ENCODE data around the gene DCBLD2. TPM values are rescaled to one million over a fixed set of nuclear protein-coding genes. Genes with fewer than 3 reads are reported as not detected.

Gene DCBLD2
- total and polyA plus RNA-seq, 2 of the 4 experiments (the other 2 are of a cell fraction): 121 to 196 TPM

GRCh38 chr3:98824256-98824655 is 77.2 kb downstream of the DCBLD2 start:
- no peak overlapping the region for H3K18ac ChIP-seq (ENCODE audit: low read depth, low read length)
- no peak for ATAC-seq (ENCODE audit: low read depth)
- intact Hi-C loops (cut with micrococcal nuclease): no loop called here
- H4K91ac ChIP-seq (ENCODE audit: insufficient read depth, low read depth, low read length): no peak overlapping the region
- DNase-seq: no peak
- H4K20me1 ChIP-seq (ENCODE audit: insufficient read depth, low read length): peaks cover 3% of the 10 kb centered on the region; the same call in 1 of the 2 replicates
- H2BK20ac ChIP-seq (ENCODE audit: low read depth, low read length): no peak overlapping the region
- H3K27ac ChIP-seq (ENCODE audit: insufficient read depth, low read length): no peak overlapping the region
- H3K27me3 ChIP-seq (ENCODE audit: control insufficient read depth, insufficient read depth, low read length): no peaks in the 10 kb centered on the region
- no peak overlapping the region for H2AK5ac ChIP-seq (ENCODE audit: low read depth, low read length)
- H3K4me2 ChIP-seq (ENCODE audit: low read depth, low read length): no peak overlapping the region
- no peak overlapping the region for H4K8ac ChIP-seq (ENCODE audit: low read depth in 2 of 2, low read length in 2 of 2)
- H4K5ac ChIP-seq (ENCODE audit: low read depth, low read length): no peak overlapping the region; the same call in 1 of the 2 replicates
- POLR2A ChIA-PET (ENCODE audit: unreplicated experiment): no interaction called here
- H3K4me1 ChIP-seq (ENCODE audit: control insufficient read depth, insufficient read depth, low read length): peaks cover 2% of the 10 kb centered on the region; the same call in 1 of the 2 replicates
- CTCF ChIA-PET: interaction anchor here (0.8 to 3.0 kb wide), 2 partner anchors 170 to 173 kb away, joined by 3 to 11 read pairs; no protein-coding TSS in a partner anchor
- H2BK120ac ChIP-seq (ENCODE audit: low read depth, low read length): no peak overlapping the region
- H3K14ac ChIP-seq (replicated peaks; ENCODE audit: low read depth, low read length): no peak overlapping the region
- H3K79me1 ChIP-seq (ENCODE audit: low read depth in 1 of 2, low read length in 2 of 2): peaks cover 12 to 41% of the 10 kb centered on the region in 2 experiments; a peak in 3 of 4 replicates
- dilution Hi-C loops (cut with HindIII; ENCODE audit: low sequenced_read_pairs, unreplicated experiment): no loop called here
- in situ Hi-C loops (cut with MboI; ENCODE audit: low sequenced_read_pairs): no loop called here
- no peaks in the 10 kb centered on the region; the same call in none of the 2 replicates for H3K9me1 ChIP-seq (ENCODE audit: insufficient read depth, low read length)
- H3K4ac ChIP-seq (ENCODE audit: low read depth, low read length): no peak overlapping the region
- H3K36me3 ChIP-seq (ENCODE audit: control insufficient read depth, insufficient read depth, low read length): peaks cover 5% of the 10 kb centered on the region
- TF ChIP-seq RAD21 (IDR thresholded peaks at IDR 0.05; ENCODE audit: low read length) (peak; percentile 18; the same call in 1 of the 2 replicates), CEBPB (IDR thresholded peaks at IDR 0.05; ENCODE audit: low read depth, low read length) (no peak), MAFK (IDR thresholded peaks at IDR 0.05; ENCODE audit: low read depth, low read length) (no peak), MXI1 (IDR thresholded peaks at IDR 0.05; ENCODE audit: borderline replicate concordance, low read depth, low read length) (no peak), POLR2A (IDR thresholded peaks at IDR 0.05; ENCODE audit: low read depth, low read length) (no peak), SMC3 (IDR thresholded peaks at IDR 0.05; ENCODE audit: low read depth, low read length) (no peak), BHLHE40 (IDR thresholded peaks at IDR 0.05; ENCODE audit: low read depth, low read length) (no peak), CTCF (conservative IDR thresholded peaks at IDR 0.05; ENCODE audit: low read depth, low read length) (0 out of 2 replicates have a peak, but pooled peaks have one; percentile 13), USF2 (IDR thresholded peaks at IDR 0.05; ENCODE audit: low read depth, low read length) (no peak), RFX5 (IDR thresholded peaks at IDR 0.05; ENCODE audit: low read depth, low read length) (no peak), NFE2L2 (IDR thresholded peaks at IDR 0.05; ENCODE audit: low read depth, low read length) (no peak), FOS (IDR thresholded peaks at IDR 0.05; ENCODE audit: low read depth, low read length) (no peak), RCOR1 (IDR thresholded peaks at IDR 0.05; ENCODE audit: insufficient replicate concordance, low read length) (no peak), ELK1 (IDR thresholded peaks at IDR 0.05; ENCODE audit: borderline replicate concordance, low read depth, low read length) (no peak), CHD1 (IDR thresholded peaks at IDR 0.05; ENCODE audit: low read depth, low read length) (no peak)
- BruUV-seq (replicated peaks): no TSS peak
- H2AFZ ChIP-seq (replicated peaks; ENCODE audit: low read length, poor library complexity): no peak overlapping the region
- 100% methylated on average over 1 of the region's 6 CpGs; no CpG with 5 or more reads in 1 of the 2 experiments for WGBS, 2 experiments (ENCODE audit: extremely low coverage in 2 of 2, insufficient read length in 1 of 2)
- no peak overlapping the region for H2AK9ac ChIP-seq (replicated peaks; ENCODE audit: low read depth, low read length, poor library complexity)
- H3K56ac ChIP-seq (ENCODE audit: extremely low read depth, insufficient read depth, low read length): no peak overlapping the region
- no peak overlapping the region for H3K9ac ChIP-seq (ENCODE audit: low read depth, low read length)
- no peaks in the 10 kb centered on the region; the same call in 1 of the 2 replicates for H3K9me3 ChIP-seq (ENCODE audit: control insufficient read depth, insufficient read depth, low read length)
- no peak overlapping the region for H3K23ac ChIP-seq (ENCODE audit: low read depth, low read length)
- H2BK5ac ChIP-seq (ENCODE audit: low read depth, low read length, poor library complexity, severe bottlenecking): no peak overlapping the region
- no peak overlapping the region for H3K4me3 ChIP-seq (ENCODE audit: insufficient read depth, low read depth, low read length)
- H2BK15ac ChIP-seq (ENCODE audit: low read depth, low read length): no peak overlapping the region
